ENCODE results near the gene RAN.
"Not testable (repeated sequence)": the region's sequence is repeated elsewhere in the genome, so short reads cannot be mapped to it uniquely, and the experiment has no call there.

RAN gene

DNA sequence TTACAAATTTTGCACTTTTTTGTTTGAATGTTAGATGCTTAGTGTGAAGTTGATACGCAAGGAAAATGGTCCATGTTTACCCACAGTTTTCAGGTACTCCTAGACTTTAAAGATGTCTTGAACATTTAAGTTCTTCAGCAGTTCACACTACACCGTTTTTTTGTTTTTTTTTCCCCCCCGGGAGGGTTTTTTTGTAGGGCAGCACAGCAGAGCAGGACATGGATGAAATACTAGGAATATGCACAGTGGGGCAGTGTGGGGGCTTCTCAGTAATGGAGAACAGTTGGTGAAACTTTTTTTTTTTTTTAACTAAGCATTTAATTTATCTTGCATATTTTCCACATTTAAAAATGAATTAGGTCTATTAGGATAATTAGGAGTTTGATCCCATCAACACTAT lies 4.9 kb downstream of the RAN start:
- no peak overlapping the region for H3K9ac ChIP-seq (ENCODE audit: low read depth in 1 of 2, low read length in 2 of 2)
- no peaks in the 10 kb centered on the region for H3K9me3 ChIP-seq (ENCODE audit: control insufficient read depth in 1 of 2, low read length in 2 of 2)
- peaks cover 26 to 37% of the 10 kb centered on the region in 2 donors for H3K4me1 ChIP-seq (ENCODE audit: control insufficient read depth in 1 of 2, insufficient read depth in 2 of 2, low read length in 2 of 2)
- H3K27me3 ChIP-seq (ENCODE audit: control insufficient read depth in 1 of 2, insufficient read depth in 2 of 2, low read length in 2 of 2), result no peaks in the 10 kb centered on the region
- peaks cover 16 to 38% of the 10 kb centered on the region in 2 donors for H3K36me3 ChIP-seq (ENCODE audit: control insufficient read depth in 1 of 2, insufficient read depth in 2 of 2, low read length in 2 of 2)
- no peak overlapping the region for H3K27ac ChIP-seq (ENCODE audit: low read depth, low read length)
- no peak overlapping the region for H3K4me3 ChIP-seq (ENCODE audit: low read depth in 1 of 2, low read length in 2 of 2)

DNA sequence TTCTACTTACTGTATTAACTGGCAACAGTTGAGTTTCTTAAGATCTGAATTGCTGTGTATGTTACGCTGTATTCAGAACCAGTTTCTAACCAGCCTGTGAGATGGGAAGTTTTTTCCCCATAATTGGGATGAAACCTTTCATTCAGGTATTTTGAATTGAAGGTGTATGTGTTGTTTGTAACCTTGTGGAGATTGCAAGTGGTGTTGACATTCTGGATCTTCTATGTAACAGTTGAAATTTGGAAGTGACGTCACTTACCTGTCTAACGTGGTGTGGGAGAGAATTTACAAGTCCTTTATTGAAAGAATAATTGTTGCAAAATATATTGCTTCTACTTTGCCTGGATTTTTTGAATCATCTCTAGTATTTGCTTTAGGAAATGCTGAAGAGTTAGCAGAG lies 5.5 kb downstream of the RAN start:
- Histone ChIP-seq H3K9me3 (ENCODE audit: control insufficient read depth in 1 of 2, low read length in 2 of 2) (no peaks in the 10 kb centered on the region), H3K27ac (ENCODE audit: low read depth, low read length) (no peak overlapping the region), H3K4me1 (ENCODE audit: control insufficient read depth in 1 of 2, insufficient read depth in 2 of 2, low read length in 2 of 2) (peaks cover 26 to 37% of the 10 kb centered on the region in 2 donors), H3K27me3 (ENCODE audit: control insufficient read depth in 1 of 2, insufficient read depth in 2 of 2, low read length in 2 of 2) (no peaks in the 10 kb centered on the region), H3K4me3 (ENCODE audit: low read depth in 1 of 2, low read length in 2 of 2) (no peak overlapping the region), H3K9ac (ENCODE audit: low read depth in 1 of 2, low read length in 2 of 2) (no peak overlapping the region), H3K36me3 (ENCODE audit: control insufficient read depth in 1 of 2, insufficient read depth in 2 of 2, low read length in 2 of 2) (peaks cover 16 to 38% of the 10 kb centered on the region in 2 donors)

DNA sequence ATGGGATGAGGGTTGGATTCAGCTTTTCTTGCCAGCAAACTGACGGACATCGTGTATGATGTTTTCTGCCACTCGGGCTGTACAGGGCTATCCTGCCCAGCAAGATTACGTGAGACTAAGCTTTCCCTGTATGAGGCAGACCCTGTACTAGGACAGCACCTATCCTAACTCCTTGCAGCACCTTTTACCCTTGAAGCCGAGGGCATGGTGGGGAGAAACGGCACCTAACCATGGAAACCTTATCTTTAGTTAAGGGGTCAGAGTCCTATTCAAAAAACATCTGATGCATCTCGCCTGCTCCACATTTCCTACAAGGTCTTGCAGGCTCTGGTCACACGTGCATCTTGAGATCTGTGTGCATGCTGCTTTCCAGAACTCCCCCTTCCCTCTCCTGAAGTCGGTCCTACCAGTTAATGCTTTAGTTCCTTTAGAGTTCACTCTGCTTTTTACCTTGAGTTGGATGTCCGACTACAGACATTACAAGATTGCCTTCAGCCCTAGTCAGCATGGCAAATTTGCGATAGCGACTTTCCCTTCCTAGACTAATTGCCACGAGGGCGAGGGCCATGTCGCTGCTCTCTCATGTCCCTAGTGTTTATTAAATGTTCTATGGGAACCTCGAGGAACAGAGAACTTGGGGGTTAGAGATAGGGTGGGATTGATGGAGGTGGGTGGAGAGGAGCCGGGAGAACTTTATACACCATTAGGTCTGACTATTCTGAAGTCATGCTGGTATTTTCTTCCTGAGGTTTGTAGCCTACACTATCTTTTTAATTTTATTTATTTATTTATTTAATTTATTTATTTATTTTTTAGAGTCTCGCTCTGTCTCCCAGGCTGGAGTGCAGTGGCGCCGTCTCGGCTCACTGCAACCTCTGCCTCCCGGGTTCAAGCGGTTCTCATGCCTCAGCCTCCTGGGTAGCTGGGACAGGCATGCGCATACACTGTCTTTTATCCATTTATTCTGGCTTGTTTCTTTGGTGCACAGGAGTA lies 6.6 kb downstream of the RAN start:
- H3K4me3 ChIP-seq (ENCODE audit: low read depth in 1 of 2, low read length in 2 of 2), result no peak overlapping the region
- H3K27me3 ChIP-seq (ENCODE audit: control insufficient read depth in 1 of 2, insufficient read depth in 2 of 2, low read length in 2 of 2), result no peaks in the 10 kb centered on the region
- no peak overlapping the region for H3K9ac ChIP-seq (ENCODE audit: low read depth in 1 of 2, low read length in 2 of 2)
- peaks cover 16 to 27% of the 10 kb centered on the region in 2 donors for H3K4me1 ChIP-seq (ENCODE audit: control insufficient read depth in 1 of 2, insufficient read depth in 2 of 2, low read length in 2 of 2)
- H3K27ac ChIP-seq (ENCODE audit: low read depth, low read length), result no peak overlapping the region
- no peaks in the 10 kb centered on the region for H3K9me3 ChIP-seq (ENCODE audit: control insufficient read depth in 1 of 2, low read length in 2 of 2)
- peaks cover 16 to 38% of the 10 kb centered on the region in 2 donors for H3K36me3 ChIP-seq (ENCODE audit: control insufficient read depth in 1 of 2, insufficient read depth in 2 of 2, low read length in 2 of 2)

DNA sequence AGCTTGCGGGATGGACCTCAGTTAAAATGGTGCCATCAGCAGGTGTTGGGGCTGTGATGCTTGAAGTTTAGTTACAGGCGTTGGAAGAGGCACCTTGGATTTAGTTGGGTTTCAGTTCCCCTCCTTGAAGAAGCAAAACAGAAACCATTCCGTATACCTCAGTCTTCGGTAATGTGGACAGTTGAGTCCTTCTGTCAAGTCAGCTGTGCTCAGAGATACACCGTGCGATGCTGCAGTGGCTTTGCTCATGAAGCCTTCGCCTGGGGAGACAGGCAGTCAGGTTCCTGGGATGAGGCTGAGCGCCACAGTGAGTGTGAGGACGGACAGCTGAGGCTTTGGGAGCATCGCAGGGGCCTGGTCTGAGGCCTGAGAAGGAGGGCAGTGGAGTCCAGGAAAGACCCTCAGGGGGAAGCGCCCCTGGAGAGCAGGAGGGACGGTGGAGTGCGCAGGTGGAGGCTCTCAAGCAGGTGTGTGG lies 7.4 kb downstream of the RAN start:
- H3K4me3 ChIP-seq (ENCODE audit: low read depth in 1 of 2, low read length in 2 of 2), result peak overlapping the region in 1 of 2 donors; percentile 34
- H3K36me3 ChIP-seq (ENCODE audit: control insufficient read depth in 1 of 2, insufficient read depth in 2 of 2, low read length in 2 of 2), result peaks cover 16 to 30% of the 10 kb centered on the region in 2 donors
- H3K27ac ChIP-seq (ENCODE audit: low read depth, low read length), result no peak overlapping the region
- no peak overlapping the region for H3K9ac ChIP-seq (ENCODE audit: low read depth in 1 of 2, low read length in 2 of 2)
- no peaks in the 10 kb centered on the region for H3K27me3 ChIP-seq (ENCODE audit: control insufficient read depth in 1 of 2, insufficient read depth in 2 of 2, low read length in 2 of 2)
- no peaks in the 10 kb centered on the region for H3K9me3 ChIP-seq (ENCODE audit: control insufficient read depth in 1 of 2, low read length in 2 of 2)
- H3K4me1 ChIP-seq (ENCODE audit: control insufficient read depth in 1 of 2, insufficient read depth in 2 of 2, low read length in 2 of 2), result peaks cover 14 to 20% of the 10 kb centered on the region in 2 donors

DNA sequence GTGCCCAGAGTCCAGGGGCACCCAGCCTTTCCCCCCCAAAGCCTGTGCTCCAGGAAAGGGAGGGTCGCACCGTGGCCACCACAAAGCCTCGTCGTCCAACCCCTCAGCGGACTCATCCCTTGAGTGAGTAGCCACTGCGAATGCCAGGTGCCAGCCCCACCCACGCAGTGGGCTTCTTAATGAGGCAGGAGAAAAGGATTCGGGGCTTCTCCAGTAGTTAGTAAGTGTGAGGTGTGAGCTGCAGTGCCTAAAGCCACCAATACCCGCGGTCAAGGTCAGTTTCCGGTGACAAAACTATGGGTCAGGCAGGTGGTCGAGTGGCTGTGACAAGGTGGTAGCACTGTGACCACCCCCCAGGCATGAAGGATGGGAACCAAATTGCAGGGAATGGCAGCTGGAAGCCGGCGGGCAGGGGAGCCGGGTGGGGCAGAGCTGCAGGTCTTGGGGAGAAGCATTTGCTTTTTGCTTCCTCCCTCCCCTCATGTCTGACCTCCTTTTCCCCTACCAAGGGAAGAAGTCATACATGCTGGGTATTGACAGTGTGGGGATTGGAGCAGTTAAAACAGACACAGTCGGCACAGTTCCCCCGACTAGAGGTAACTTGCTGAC lies 8.0 kb downstream of the RAN start:
- Histone ChIP-seq H3K4me1 (ENCODE audit: control insufficient read depth in 1 of 2, insufficient read depth in 2 of 2, low read length in 2 of 2) (peaks cover 14 to 17% of the 10 kb centered on the region in 2 donors), H3K9ac (ENCODE audit: low read depth in 1 of 2, low read length in 2 of 2) (peak overlapping the region; percentile 12 to 30), H3K9me3 (ENCODE audit: control insufficient read depth in 1 of 2, low read length in 2 of 2) (no peaks in the 10 kb centered on the region), H3K4me3 (ENCODE audit: low read depth in 1 of 2, low read length in 2 of 2) (peak overlapping the region; percentile 53 to 67), H3K27ac (ENCODE audit: low read depth, low read length) (no peak overlapping the region), H3K36me3 (ENCODE audit: control insufficient read depth in 1 of 2, insufficient read depth in 2 of 2, low read length in 2 of 2) (peaks cover 9 to 24% of the 10 kb centered on the region in 2 donors), H3K27me3 (ENCODE audit: control insufficient read depth in 1 of 2, insufficient read depth in 2 of 2, low read length in 2 of 2) (no peaks in the 10 kb centered on the region)

DNA sequence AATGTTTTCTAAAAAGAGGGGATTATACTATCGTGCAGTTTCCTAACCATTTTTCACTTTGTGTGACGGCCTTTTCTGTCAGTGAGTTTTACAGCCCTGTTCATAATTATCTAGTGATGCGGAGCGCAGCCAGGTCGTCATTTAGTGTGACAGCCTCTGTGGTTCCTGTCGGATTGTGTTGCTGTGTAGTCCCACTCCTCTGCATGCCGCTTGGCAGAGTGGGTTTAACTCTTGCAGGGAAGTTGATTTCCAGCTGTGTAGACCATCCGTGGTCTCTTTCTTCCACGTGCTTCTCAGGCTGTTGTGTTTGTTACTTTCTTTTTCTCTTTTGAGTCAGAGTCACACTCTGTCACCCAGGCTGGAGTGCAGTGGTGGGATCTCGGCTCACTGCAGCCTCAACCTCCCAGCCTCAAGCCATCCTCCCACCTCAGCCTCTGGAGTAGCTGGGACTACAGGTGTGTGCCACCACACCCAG lies 8.6 kb downstream of the RAN start:
- Histone ChIP-seq H3K4me3 (ENCODE audit: low read depth in 1 of 2, low read length in 2 of 2) (peak overlapping the region; percentile 53 to 67), H3K9me3 (ENCODE audit: control insufficient read depth in 1 of 2, low read length in 2 of 2) (no peaks in the 10 kb centered on the region), H3K27me3 (ENCODE audit: control insufficient read depth in 1 of 2, insufficient read depth in 2 of 2, low read length in 2 of 2) (no peaks in the 10 kb centered on the region), H3K36me3 (ENCODE audit: control insufficient read depth in 1 of 2, insufficient read depth in 2 of 2, low read length in 2 of 2) (peaks cover 6 to 18% of the 10 kb centered on the region in 2 donors), H3K4me1 (ENCODE audit: control insufficient read depth in 1 of 2, insufficient read depth in 2 of 2, low read length in 2 of 2) (peaks cover 14 to 17% of the 10 kb centered on the region in 2 donors), H3K9ac (ENCODE audit: low read depth in 1 of 2, low read length in 2 of 2) (peak overlapping the region; percentile 12 to 30), H3K27ac (ENCODE audit: low read depth, low read length) (no peak overlapping the region)

DNA sequence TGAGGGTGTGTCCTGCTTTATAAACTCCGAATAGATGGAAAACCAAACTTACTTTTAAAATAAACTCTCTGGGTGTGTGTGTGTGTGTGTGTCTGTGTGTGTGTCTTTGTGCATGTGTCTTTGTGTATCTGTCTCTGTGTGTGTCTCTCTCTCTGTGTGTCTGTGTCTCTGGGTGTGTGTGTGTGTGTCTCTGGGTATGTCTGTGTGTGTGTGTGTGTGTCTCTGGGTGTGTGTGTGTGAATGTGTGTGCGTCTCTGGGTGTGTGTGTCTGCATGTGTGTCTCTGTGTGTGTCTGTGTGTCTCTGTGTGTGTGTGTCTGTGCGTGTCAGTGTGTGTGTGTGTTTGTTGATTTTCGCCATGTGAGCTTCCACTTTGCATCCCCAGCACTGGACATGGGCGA lies 9.2 kb downstream of the RAN start:
- no peak overlapping the region for H3K4me3 ChIP-seq (ENCODE audit: low read depth in 1 of 2, low read length in 2 of 2)

DNA sequence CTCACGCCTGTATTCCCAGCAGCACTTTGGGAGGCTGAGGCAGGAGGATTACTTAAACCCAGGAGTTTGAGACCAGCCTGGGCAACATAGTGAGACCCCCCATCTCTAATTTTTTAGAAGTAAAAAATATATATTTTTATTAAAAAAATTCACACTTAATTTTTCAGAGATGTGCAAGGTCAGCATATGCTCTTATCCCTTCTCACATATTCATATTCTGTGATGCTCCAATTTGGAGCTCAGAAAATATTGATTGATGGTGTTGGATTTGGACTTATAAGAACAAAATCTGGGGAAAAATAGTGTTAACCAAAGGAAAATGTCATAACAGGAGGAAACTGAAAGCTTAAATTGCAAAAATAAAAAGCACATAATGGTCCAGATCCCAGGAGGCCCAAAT lies 9.7 kb downstream of the RAN start:
- no peak overlapping the region for H3K27ac ChIP-seq (ENCODE audit: low read depth, low read length)
- no peaks in the 10 kb centered on the region for H3K9me3 ChIP-seq (ENCODE audit: control insufficient read depth in 1 of 2, low read length in 2 of 2)
- H3K4me1 ChIP-seq (ENCODE audit: control insufficient read depth in 1 of 2, insufficient read depth in 2 of 2, low read length in 2 of 2), result peaks cover 14 to 17% of the 10 kb centered on the region in 2 donors
- no peak overlapping the region for H3K4me3 ChIP-seq (ENCODE audit: low read depth in 1 of 2, low read length in 2 of 2)
- H3K36me3 ChIP-seq (ENCODE audit: control insufficient read depth in 1 of 2, insufficient read depth in 2 of 2, low read length in 2 of 2), result peaks cover 0 to 9% of the 10 kb centered on the region in 2 donors
- no peaks in the 10 kb centered on the region for H3K27me3 ChIP-seq (ENCODE audit: control insufficient read depth in 1 of 2, insufficient read depth in 2 of 2, low read length in 2 of 2)
- H3K9ac ChIP-seq (ENCODE audit: low read depth in 1 of 2, low read length in 2 of 2), result no peak overlapping the region

More for the DNA sequence above, 9.2 kb downstream of the RAN start:
- H3K9me3 ChIP-seq (ENCODE audit: control insufficient read depth in 1 of 2, low read length in 2 of 2), result no peaks in the 10 kb centered on the region
- peaks cover 5 to 14% of the 10 kb centered on the region in 2 donors for H3K36me3 ChIP-seq (ENCODE audit: control insufficient read depth in 1 of 2, insufficient read depth in 2 of 2, low read length in 2 of 2)
- H3K27me3 ChIP-seq (ENCODE audit: control insufficient read depth in 1 of 2, insufficient read depth in 2 of 2, low read length in 2 of 2), result no peaks in the 10 kb centered on the region
- H3K4me1 ChIP-seq (ENCODE audit: control insufficient read depth in 1 of 2, insufficient read depth in 2 of 2, low read length in 2 of 2), result peaks cover 14 to 17% of the 10 kb centered on the region in 2 donors
- no peak overlapping the region for H3K9ac ChIP-seq (ENCODE audit: low read depth in 1 of 2, low read length in 2 of 2)
- no peak overlapping the region for H3K27ac ChIP-seq (ENCODE audit: low read depth, low read length)

DNA sequence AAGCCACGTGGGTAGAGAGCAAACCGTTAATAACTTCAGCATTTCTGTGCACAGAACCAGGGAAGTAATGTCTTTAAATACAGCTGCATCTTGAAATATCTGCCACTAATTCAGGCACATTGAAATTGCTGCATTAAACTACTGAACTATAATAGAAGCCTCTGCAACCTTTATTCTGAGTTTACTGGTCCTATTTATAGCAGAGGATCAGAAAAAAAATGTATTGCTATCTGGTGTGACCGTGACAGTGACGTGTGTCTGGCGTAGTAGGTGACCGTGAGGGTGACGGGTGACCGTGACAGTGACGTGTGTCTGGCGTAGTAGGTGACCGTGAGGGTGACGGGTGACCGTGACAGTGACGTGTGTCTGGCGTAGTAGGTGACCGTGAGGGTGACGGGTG lies 15.3 kb downstream of the RAN start:
- H3K27ac ChIP-seq (ENCODE audit: low read depth, low read length); H3K4me1 ChIP-seq (ENCODE audit: control insufficient read depth in 1 of 2, insufficient read depth in 2 of 2, low read length in 2 of 2); H3K9ac ChIP-seq (ENCODE audit: low read depth in 1 of 2, low read length in 2 of 2); H3K27me3 ChIP-seq (ENCODE audit: control insufficient read depth in 1 of 2, insufficient read depth in 2 of 2, low read length in 2 of 2); H3K36me3 ChIP-seq (ENCODE audit: control insufficient read depth in 1 of 2, insufficient read depth in 2 of 2, low read length in 2 of 2); H3K9me3 ChIP-seq (ENCODE audit: control insufficient read depth in 1 of 2, low read length in 2 of 2); H3K4me3 ChIP-seq (ENCODE audit: low read depth in 1 of 2, low read length in 2 of 2): not testable (repeated sequence)

DNA sequence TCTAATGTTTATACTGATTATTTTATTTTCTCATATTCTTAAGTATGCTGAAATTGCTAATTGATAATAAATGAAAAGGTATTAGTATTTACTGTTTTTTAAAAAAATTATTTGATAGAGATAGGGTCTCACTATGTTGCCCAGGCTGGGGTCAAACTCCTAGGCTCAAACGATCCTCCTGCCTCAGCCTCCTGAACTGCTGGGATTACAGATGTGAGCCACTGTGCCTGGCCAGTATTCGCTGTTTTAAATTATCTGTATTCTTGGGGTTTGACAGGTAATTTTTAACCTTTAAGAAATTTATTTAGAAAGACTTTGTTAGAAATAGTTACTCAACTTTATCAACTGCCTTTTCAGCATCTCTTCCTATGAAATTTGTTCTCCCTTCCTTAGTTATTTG lies 32.2 kb downstream of the RAN start:
- H3K4me1 ChIP-seq (ENCODE audit: control insufficient read depth in 1 of 2, insufficient read depth in 2 of 2, low read length in 2 of 2), result no peaks in the 10 kb centered on the region
- H3K27ac ChIP-seq (ENCODE audit: low read depth, low read length), result no peak overlapping the region

More for the DNA sequence above, 32.2 kb downstream of the RAN start:
- Histone ChIP-seq H3K9ac (ENCODE audit: low read depth in 1 of 2, low read length in 2 of 2) (no peak overlapping the region), H3K4me3 (ENCODE audit: low read depth in 1 of 2, low read length in 2 of 2) (no peak overlapping the region), H3K27me3 (ENCODE audit: control insufficient read depth in 1 of 2, insufficient read depth in 2 of 2, low read length in 2 of 2) (no peaks in the 10 kb centered on the region), H3K36me3 (ENCODE audit: control insufficient read depth in 1 of 2, insufficient read depth in 2 of 2, low read length in 2 of 2) (no peaks in the 10 kb centered on the region), H3K9me3 (ENCODE audit: control insufficient read depth in 1 of 2, low read length in 2 of 2) (no peaks in the 10 kb centered on the region)

Measured in duodenal mucosa (tissue), 2 donors.